ENCODE results near the gene ZNF418.
"Not testable (repeated sequence)": the region's sequence is repeated elsewhere in the genome, so short reads cannot be mapped to it uniquely, and the experiment has no call there.

The ZNF418 gene

GRCh38 chr19:57888560-57889231 lies 46.5 kb downstream of the ZNF418 start, which contains the start of gene ZNF814:
Gene ZNF814 (minus strand): TSS chr19:57889037. CDS start chr19:57888802, 235 bp downstream.
- peak; percentile 81 for DNase-seq (ENCODE audit: low read depth)

GRCh38 chr19:57888107-57888559 lies 47.1 kb downstream of the ZNF418 start:
- no peak for DNase-seq (ENCODE audit: low read depth)

- DNase-seq (ENCODE audit: low read depth) = no peak
Measured at GRCh38 chr19:57887195-57887941, 47.8 kb downstream of the ZNF418 start.

- DNase-seq (ENCODE audit: low read depth) = no peak
Measured at GRCh38 chr19:57886046-57886445, 49.2 kb downstream of the ZNF418 start.

- DNase-seq (ENCODE audit: low read depth) = not testable (repeated sequence)
Measured at GRCh38 chr19:57873883-57874799, 61.1 kb downstream of the ZNF418 start.

- DNase-seq (ENCODE audit: low read depth) = no peak
Measured at GRCh38 chr19:57872450-57872849, 62.8 kb downstream of the ZNF418 start.
